B cell (primary cell): ENCODE data around the gene GSTP1.

Experiments
- EZH2 ChIP-seq: IDR thresholded peaks from 2 replicates; pipeline ENCODE4 v1.6.1; 2012; ENCODE audit warnings: borderline replicate concordance, low read depth, mild to moderate bottlenecking, moderate library complexity, low read length; ENCODE audit not compliant: insufficient read depth, poor library complexity, severe bottlenecking
- TF ChIP-seq, protein P1 (sequence below): fragments of 200-600 bp; IDR thresholded peaks from one replicate; pipeline ENCODE4 v1.8.0; 2022; ENCODE audit warnings: antibody characterized with exemption, mild to moderate bottlenecking

DNA sequence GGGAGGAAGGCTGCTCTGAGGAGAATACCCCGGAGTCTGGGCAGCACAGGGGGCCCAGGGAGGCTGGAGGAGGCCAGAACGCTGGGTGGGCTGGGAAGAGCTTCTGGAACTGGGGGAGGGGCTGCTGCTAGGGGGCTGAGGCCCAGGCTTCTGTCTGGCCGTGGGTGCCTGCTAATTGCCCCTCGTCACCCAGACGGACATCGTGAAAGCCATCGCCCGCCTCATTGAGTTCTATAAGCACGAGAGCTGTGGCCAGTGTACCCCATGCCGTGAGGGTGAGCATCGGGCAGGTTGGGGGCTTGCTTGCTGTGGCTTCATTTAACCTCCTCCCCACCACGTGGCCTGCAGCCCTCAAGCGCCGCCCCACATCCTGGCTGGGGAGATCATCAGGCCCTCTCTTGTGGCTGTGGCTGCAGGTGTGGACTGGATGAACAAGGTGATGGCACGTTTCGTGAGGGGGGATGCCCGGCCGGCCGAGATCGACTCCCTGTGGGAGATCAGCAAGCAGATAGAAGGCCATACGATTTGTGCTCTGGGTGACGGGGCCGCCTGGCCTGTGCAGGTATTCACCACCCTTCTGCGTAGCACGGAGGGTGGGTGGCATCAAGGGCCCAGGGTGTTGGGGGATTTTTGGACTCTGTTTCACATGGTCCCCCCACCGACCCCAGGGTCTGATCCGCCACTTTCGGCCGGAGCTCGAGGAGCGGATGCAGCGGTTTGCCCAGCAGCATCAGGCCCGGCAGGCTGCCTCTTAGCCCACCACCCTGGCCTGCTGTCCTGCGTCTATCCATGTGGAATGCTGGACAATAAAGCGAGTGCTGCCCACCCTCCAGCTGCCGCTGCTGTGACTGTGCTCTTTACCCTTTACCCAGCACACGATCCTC, 28.3 kb downstream of the GSTP1 start:
- TF ChIP-seq EZH2: no peak
- TF ChIP-seq, protein P1, sequence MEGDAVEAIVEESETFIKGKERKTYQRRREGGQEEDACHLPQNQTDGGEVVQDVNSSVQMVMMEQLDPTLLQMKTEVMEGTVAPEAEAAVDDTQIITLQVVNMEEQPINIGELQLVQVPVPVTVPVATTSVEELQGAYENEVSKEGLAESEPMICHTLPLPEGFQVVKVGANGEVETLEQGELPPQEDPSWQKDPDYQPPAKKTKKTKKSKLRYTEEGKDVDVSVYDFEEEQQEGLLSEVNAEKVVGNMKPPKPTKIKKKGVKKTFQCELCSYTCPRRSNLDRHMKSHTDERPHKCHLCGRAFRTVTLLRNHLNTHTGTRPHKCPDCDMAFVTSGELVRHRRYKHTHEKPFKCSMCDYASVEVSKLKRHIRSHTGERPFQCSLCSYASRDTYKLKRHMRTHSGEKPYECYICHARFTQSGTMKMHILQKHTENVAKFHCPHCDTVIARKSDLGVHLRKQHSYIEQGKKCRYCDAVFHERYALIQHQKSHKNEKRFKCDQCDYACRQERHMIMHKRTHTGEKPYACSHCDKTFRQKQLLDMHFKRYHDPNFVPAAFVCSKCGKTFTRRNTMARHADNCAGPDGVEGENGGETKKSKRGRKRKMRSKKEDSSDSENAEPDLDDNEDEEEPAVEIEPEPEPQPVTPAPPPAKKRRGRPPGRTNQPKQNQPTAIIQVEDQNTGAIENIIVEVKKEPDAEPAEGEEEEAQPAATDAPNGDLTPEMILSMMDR: no peak
